ENCODE data around the gene CIITA.

Gene CIITA

DNA sequence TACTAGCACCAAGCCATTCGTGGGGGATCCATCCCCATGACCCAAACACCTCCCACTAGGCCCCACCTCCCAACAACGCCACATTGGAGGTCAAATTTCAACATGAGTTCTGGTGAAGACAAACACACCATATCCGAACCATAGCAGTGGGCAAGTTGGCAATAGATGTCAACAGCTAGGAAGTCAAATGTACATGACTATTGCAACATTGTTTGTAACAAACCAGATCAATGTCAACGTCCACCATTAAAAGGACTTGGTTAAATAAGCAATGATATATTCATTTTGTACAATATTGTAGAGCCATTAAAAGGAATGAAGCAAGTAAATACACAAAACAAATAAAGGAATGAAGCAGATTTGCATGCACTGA, 26.5 kb upstream of the CIITA start:
- no peak for DNase-seq

DNA sequence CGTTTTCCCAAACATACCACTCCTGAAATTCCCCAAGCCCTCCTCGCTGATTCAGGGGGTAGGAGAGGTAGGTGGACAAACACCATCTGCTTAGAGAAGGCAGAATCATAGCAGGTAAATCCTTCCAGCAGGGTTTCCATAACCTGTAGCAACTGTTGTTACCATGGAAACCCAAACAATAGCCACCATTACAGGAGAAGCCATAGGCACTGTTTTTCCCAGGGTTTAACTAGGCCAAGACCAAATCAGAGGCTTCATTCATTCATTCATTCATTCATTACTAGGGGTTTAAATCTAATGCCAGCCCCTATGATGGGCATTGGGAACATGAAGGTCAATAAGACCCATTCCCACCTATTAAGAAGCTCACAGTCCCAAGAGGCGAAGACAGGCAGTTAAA, 25.5 kb upstream of the CIITA start:
- peak; percentile 12 for DNase-seq

DNA sequence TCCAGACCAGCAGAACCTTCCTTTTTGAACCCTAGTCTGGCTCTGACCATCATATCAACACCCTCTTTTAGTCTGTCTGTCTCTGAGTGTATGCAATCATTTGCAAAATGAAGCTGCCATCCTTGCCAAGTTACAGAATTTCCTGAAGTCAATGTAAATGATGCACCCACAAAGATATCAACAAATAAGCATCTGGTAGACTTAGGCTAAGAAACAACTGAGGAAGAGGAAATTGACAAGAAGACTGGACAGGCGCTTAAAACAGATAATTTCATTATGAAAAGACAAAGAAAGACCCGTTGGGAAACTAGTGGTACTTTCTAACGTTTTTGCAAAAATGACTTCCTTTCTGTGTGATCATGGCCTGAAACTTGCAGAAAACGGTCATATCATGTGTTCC, 24.7 kb upstream of the CIITA start:
- no peak for DNase-seq

- DNase-seq: no peak
Observed at GRCh38 chr16:10852948-10853347, 24.1 kb upstream of the CIITA start.

DNA sequence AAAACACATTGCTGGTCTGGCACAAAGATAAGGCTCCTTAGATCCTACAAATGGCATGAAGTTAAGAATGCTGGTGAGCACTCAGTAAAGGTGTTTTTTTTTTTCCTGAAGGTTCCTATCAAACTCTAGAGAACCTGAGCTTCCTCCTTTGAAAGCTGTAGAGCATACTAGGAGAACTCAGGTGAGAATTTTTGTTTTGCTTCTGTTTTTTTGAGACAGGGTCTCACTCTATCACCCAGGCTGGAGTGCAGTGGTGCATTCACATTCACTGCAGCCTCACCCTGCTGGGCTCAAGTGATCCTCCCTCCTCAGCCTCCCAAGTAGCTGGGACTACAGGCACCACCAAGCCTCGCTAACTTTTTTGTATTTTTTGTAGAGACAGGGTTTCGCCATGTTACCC, 21.0 kb upstream of the CIITA start:
- no peak for DNase-seq

DNA sequence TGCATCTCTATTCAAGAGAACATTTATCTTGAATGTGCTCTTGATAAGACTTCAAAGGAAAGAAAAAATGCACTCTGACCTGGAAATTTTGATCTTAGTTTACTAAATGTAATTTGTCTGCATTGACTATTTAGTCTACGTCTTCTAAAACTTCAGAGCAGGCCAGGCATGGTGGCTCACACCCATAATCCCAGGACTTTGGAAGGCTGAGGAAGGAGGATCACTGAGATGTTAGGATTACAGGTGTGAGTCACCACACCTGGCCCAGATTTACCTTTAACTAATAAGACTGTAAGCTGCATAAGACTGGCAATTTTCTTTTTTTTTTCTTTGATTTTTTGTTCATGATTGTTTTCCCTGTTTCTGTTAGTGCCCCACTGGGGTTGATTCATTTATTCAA, 18.8 kb upstream of the CIITA start:
- DNase-seq: no peak

DNA sequence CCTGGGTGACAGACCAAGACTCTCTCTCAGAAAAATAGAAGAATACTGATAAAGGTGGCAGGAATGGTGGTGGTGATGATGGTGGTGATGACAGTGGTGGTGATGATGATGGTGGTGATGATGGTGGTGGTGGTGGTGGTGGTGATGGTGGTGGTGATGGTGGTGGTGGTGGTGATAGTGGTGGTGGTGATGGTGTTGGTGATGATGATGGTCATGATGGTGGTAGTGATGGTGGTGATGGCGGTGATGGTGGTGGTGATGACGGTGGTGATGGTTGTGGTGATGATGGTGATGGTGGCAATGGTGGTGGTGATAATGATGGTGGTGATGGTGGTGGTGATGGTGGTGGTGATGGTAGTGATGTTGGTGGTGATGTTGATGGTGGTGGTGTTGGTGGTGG, 18.0 kb upstream of the CIITA start:
- DNase-seq: no peak

DNA sequence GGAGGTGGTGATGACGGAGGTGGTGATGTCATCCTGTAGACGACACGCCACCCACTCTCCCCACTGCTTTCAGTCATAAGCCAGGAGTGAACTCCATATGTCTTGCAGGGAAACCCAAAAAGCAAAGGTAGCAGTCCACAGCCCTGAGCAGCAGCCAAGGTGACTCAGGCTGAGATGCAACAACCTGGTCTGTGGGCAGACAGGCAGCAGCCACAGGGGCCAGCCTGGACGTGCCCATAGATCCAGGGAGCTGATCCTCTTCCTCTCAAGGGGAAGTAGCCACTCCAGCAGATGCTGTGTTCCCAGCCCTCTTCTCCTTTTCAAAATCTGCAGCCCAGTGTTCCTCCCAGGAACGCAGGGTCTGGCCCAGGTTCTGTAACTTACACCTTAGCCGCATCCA, 17.3 kb upstream of the CIITA start:
- DNase-seq: no peak

GRCh38 chr16:10862438-10862837, 14.6 kb upstream of the CIITA start:
- DNase-seq: no peak

- DNase-seq: no peak
Observed at GRCh38 chr16:10865991-10866966, 10.7 kb upstream of the CIITA start.

GRCh38 chr16:10867199-10867598, 9.8 kb upstream of the CIITA start:
- no peak for DNase-seq

DNA sequence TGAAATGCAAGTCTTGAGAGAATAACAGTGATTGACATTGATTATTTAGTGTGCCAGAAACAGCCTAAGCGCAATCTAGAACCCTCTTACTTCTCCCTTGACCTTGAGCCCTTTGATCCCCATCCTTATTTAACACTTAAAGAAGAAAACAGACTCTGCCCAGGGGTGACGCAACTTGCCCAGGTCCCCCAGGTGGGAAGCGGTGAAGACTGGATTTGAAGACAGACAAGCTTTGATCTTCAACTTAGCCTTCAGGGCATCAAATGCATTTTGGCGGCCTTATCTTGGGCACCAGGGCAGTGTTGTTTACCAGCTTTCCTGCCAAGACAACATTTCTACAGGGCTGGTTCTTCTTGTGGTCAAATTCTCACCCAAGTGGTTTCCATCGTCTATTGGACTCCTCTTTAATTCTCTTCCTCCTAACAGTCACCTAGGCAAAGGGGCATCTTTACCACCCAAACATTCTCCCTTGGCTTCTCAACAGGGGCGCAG, 8.9 kb upstream of the CIITA start:
- DNase-seq: no peak

- DNase-seq: no peak
Observed at GRCh38 chr16:10868596-10869469, 8.2 kb upstream of the CIITA start.

GRCh38 chr16:10870137-10870776, 6.7 kb upstream of the CIITA start:
- no peak for DNase-seq

- DNase-seq: no peak
Observed at GRCh38 chr16:10870808-10871156, 6.2 kb upstream of the CIITA start.

GRCh38 chr16:10871157-10871991, 5.6 kb upstream of the CIITA start:
- peak; percentile 52 for DNase-seq

DNA sequence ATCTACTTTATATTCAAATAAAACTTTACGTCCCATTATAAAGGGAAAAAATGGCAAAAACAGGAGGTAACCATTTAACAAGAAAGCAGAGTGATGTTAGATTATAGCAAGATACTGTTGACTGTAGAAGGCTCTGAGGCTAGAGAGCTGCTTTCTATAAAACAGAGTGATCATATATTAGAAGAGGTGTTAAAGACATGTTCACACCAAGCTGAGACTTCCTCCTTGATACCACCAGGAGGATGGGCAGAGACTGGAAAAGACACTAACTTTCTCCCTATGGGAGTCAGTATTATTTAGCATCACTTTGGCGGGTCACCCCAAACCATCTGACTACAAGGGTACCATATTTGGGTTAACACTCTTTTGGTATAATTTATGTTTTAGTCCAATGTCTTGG, 687 bp upstream of the CIITA start:
- DNase-seq: no peak

GRCh38 chr16:10877472-10877946, 507 bp downstream of the CIITA start:
- no peak for DNase-seq

DNA sequence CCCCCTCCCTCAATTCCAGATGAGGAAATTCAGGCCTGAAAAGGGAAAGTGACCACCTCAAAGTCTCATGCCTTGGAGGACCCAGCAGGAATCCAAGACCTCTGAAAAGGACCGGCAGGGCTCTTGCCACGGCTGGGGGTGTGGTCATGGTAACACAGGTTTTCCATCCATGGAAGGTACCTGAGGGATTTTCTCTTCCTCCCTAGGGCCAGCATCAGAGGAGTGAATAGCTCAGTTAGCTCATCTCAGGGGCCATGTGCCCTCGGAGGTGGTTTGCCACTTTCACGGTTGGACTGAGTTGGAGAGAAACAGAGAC, 1.3 kb downstream of the CIITA start:
- no peak for DNase-seq

DNA sequence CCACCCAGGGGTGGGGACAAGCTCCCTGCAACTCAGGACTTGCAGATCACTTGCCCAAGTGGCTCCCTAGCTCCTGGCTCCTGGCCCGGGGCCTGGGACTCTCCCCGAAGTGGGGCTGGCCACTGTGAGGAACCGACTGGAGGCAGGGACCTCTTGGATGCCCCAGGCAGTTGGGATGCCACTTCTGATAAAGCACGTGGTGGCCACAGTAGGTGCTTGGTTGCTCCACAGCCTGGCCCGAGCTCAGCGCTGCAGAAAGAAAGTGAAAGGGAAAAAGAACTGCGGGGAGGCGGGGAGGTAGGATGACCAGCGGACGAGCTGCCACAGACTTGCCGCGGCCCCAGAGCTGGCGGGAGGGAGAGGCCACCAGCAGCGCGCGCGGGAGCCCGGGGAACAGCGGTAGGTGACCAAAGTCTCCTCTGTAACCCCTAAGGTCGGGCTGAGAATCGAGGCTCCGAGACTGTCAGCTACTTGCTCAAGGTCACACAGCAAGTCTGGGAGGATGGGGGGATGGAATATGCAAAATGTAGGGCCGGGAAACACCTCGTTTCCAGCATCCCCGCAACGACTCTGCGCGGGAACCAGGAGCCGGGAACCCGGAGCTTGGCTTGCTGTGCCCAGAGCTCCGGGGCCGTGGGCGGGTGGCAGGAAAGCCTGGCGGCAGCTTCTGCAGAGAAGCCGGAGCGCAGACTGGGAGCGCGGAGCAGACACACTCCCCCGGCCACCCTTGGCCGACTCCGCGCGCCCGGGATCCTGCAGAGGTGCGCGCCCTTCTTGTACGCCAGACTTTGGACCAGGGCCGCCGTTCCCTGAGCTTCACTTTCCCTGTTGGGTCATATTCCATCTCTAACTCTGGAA, 1.9 kb downstream of the CIITA start:
- peak; percentile 14 for DNase-seq

Data from NCI-H2029 (cell line).